GM19193 (cell line): ENCODE data around the gene APLF.
A peak's percentile ranks its signal among the peaks of the same experiment; 100 is the strongest.

Experiments
- POLR2A ChIP-seq: IDR thresholded peaks from 4 replicates; pipeline ENCODE4 v1.6.1; 2011; ENCODE audit not compliant: insufficient read depth, insufficient read length; ENCODE audit errors: extremely low read depth

APLF gene, protein sequence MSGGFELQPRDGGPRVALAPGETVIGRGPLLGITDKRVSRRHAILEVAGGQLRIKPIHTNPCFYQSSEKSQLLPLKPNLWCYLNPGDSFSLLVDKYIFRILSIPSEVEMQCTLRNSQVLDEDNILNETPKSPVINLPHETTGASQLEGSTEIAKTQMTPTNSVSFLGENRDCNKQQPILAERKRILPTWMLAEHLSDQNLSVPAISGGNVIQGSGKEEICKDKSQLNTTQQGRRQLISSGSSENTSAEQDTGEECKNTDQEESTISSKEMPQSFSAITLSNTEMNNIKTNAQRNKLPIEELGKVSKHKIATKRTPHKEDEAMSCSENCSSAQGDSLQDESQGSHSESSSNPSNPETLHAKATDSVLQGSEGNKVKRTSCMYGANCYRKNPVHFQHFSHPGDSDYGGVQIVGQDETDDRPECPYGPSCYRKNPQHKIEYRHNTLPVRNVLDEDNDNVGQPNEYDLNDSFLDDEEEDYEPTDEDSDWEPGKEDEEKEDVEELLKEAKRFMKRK

GRCh38 chr2:68467077-68467960, at the start of gene APLF, which contains the start of gene FBXO48:
APLF (plus strand) TSS chr2:68467585; CDS start chr2:68467732, 147 bp downstream.
FBXO48 (minus strand) TSS chr2:68467294; CDS start chr2:68465145, 2,149 bp downstream.
- peak; percentile 66 for TF ChIP-seq POLR2A

DNA sequence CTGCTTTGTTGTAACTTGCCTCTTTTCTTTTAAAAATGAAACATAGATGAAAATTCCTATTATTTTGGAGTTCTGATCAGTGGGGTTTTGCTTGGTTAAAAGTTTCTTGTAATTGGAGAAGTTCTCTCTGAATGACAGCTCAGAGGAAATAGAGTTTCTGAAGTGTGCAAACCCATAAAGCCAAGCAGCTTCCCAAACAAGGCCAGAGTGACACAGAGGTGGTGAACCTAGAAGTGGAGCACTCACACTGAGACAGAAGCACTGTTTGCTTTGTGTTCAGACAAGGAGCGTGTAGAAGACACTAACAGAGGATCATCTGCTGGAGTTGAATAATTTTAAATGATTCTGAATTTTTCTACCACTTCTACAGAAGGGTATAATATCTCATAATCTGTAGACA, 49.5 kb upstream of the APLF start:
- no peak for TF ChIP-seq POLR2A

DNA sequence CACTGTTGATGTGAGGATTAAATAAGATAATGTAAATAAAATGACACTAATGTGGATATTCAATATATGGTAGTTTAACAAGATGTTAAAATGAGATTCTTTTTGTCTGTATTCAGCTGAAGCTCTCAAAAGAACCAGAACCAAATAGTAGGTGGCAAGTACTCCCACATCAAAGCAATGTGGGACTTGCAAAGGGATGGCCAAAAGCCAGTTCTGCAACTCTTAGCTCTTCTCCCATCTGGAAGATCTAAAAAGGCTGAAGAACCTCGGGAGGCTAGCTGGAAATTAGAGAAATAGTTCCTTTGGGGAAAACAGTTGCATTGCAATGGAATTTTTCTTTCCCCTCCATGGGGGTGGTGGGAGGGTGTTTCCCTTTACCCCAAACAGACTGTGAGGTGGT, 49.0 kb upstream of the APLF start:
- no peak for TF ChIP-seq POLR2A

DNA sequence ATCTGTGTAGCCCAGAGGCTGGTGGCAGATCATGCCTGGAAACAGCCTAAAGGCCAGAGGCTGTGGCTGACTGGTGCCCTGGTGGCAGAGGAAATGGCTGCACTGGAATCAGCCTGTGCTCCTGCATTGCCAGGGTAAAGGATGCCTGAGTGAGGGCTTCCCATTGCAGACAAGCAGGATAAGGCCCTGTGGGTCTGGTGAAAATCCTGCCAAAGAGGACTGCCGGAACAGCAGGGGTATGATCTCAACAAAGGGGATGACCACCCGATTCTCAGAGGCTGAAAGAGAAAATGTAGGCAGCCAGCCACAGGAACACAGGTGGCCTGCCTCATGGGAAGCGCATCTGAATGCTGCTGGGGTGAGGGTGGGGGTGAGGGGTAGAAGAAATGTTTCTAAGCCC, 48.5 kb upstream of the APLF start:
- TF ChIP-seq POLR2A = no peak

DNA sequence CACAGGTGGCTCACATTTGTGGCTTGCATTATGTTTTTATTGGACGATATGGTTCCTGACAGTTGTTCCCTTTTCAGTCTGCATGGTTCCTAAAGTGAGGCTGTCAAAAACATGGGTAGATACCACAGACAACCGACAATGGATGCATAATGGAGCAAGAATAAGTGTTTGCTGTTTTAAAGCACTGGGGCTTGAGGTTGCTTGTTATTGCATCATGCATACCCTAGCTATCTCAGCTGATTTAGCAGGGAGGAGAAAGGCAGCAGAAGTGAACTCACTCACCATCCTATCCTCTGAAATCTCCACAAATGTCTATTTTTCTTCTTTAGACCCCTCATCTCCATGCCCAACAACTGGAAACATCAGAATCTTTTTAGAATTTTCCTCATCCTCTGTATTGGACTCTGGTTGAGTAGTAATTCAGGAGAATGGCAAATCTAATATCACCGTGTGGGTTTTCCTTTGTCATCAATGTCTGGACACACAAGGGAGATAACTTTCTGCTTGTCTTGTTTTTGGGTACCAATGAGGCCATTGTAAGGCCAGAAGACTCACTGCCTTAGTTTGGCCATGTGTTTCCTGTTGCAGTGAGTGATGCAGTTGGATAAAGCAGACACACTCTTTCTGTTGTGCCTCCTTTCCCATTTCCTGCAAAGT, 47.0 kb upstream of the APLF start:
- TF ChIP-seq POLR2A = no peak

DNA sequence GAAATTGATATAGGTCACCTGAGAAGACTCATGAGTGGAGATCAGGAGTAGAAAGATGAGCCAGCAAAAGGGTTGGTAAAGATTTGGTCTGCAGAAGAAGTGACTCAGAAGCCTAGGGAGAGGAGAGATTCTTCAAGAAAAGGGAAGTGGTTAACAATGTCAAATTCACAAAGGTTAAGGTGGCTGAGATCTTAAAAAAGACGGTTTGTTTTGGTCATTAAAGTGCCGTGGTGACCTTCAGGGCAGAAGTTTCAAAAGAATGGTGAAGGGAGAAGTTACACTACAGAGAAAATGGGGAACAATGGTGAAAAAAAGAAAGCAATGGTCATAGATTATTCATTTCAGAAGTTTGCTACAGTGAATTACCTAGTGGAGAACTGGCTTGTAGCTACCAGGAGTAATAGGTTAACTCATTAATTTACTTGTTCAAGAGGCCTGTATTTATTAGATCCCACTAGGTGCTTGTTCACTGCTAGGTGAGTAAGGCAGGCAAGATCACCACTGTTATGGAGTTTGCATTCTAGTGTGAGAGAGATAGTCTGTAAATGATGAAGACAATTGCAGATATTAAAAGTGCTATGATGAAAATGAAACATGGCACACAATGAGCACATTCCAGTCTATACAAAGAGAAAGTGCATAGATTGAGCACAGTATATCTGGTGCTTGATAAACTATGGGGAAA, 43.3 kb upstream of the APLF start:
- TF ChIP-seq POLR2A = no peak

GRCh38 chr2:68425503-68425902, 41.9 kb upstream of the APLF start:
- no peak for TF ChIP-seq POLR2A

DNA sequence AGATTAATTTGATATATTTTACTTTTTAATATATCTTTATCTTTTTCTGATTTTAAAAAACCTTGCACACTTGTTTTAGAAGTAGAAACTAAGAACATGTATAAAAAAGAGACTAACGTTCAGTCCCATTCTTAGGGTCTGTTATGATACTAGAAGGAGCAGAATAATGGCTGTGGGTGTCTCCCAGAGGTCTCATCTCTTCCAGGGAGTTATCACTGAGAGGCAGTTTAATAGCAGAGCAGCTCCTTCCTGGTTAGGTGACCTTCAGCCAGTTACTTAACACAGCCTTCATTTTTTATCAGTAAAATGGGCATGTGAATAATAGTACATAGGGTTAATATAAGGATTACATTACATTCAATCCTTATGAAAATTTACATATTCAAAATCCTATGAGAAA, 40.9 kb upstream of the APLF start:
- TF ChIP-seq POLR2A = no peak

- TF ChIP-seq POLR2A = no peak
These were observed 40.4 kb upstream of the APLF start for GRCh38 chr2:68426848-68427579.

GRCh38 chr2:68428126-68428525, 39.3 kb upstream of the APLF start:
- no peak for TF ChIP-seq POLR2A

DNA sequence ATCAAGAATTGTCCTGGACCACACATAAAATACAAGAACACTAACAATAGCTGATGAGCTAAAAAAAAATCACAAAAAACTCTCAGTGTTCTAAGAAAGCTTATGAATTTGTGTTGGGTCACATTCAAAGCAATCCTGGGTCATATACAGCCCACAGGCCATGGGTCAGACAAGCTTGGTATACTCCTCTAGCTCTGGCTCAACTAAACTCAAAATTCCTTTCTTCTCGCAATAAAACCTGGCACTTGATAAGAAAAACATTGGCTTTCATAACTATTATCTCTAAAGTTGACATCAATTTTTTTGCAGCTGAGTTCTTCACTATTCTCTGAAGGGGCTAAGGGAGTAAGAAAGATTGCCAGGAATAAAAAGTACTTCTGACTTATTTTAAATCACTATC, 38.6 kb upstream of the APLF start:
- TF ChIP-seq POLR2A = no peak

- TF ChIP-seq POLR2A = no peak
These were observed 38.0 kb upstream of the APLF start for GRCh38 chr2:68429311-68429826.

DNA sequence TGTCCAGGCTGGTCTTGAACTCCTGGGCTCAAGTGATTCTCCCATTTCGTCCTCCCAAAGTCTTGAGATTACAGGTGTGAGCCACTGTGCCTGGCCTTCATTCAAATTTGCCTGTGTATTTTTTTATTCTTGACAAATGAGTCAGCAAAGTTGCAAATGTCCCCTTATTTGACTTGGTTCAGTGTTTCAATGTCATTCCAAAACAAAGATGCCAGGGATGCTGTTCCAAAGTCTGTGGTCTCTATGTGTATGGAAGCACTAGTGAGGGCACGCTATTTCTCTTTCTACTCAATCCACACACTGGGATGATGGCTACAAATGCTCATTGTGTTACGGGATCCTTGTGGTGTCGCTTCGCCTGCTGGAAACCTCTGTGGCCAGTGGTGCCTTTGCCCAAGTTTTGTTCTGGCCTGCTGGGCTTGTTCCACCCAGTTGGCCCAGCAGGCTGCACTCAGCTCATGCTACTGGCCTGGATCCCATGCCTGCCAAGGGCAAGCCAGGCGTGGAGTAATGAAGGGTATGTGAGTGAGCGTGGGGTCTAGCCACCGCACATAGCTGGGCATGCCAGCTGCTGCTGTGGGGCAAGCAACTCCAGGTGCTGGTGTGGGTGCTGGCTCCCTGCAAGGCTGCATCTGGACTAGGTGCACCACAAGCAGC, 35.9 kb upstream of the APLF start:
- TF ChIP-seq POLR2A = no peak
